ENCODE measurements around the gene RHOH. TPM values are rescaled to one million over a fixed set of nuclear protein-coding genes. Genes with fewer than 3 reads are reported as not detected.
"Not testable (repeated sequence)": the region's sequence is repeated elsewhere in the genome, so short reads cannot be mapped to it uniquely, and the experiment has no call there.

Gene RHOH, protein sequence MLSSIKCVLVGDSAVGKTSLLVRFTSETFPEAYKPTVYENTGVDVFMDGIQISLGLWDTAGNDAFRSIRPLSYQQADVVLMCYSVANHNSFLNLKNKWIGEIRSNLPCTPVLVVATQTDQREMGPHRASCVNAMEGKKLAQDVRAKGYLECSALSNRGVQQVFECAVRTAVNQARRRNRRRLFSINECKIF
- 150 and 158 TPM in 2 replicates for total RNA-seq

DNA sequence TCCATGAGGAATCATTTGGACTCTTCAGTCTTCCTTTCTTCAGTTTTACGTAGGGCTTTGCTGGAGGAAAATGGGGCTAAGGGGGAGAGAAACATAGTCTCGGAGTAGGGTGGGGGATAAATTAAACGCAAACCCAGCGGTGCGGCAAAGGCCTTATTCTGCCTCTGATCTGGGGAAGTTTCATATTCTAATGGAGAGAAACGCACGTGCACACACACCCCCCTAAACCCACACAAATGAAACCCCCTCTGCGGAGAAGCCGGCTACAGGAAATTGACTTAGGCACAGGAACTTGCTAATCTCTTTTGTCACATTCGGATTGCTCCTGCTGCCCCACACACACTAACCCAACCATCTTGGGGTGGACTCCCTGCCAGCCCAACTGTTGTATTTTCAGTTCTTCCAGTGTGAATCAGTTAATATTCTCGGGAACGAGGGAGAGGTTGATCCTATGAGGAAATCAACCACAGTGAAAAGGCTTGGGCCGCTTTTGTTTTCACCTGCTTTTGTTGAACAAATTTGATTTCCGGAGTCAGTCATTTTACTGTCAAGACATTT is at the start of gene RHOH:
RHOH (plus strand) TSS at position 308 of the 558 bp plus-strand sequence. CDS start 46,356 bp downstream, outside the sequence.
- intact Hi-C loops (cut with micrococcal nuclease): loop anchor here (1.0 to 10.0 kb wide), 7 partner anchors 142 to 1152 kb away; partner anchors contain the start of genes LIAS, PDS5A, RPL9 and SMIM14

DNA sequence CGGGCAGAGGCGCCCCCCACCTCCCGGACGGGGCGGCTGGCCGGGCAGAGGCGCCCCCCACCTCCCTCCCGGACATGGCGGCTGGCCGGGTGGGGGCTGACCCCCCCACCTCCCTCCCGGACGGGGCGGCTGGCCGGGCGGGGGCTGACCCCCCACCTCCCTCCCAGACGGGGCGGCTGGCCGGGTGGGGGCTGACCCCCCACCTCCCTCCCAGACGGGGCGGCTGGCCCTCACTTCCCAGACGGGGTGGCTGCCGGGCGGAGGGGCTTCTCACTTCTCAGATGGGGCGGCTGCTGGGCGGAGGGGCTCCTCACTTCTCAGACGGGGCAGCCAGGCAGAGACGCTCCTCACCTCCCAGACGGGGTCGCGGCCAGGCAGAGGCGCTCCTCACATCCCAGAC is 49.3 kb upstream of the RHOH start:
- intact Hi-C loops (cut with micrococcal nuclease): not testable (repeated sequence)

DNA sequence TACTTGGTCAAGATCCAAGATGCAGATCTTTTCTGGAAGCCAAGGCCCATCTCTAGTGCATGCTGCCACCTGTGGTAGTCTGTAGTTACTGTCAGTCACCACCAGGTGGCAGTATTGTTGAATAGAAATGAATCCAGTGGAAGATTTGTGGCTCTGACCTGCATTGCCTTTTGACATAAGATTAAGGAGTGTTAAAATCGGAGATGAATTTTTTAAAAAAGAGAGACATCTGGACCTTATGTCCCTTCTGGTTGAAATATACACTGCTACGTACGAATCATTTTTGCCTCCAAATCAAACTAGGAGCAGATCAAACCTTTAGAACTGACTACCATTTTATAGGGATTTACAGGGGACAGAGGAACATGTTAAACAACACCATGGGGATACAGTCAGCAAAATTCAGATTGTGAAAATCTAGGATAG is 46.9 kb upstream of the RHOH start:
- intact Hi-C loops (cut with micrococcal nuclease): loop anchor here (1.0 to 2.0 kb wide), 9 partner anchors 44 to 693 kb away; no protein-coding TSS in a partner anchor

DNA sequence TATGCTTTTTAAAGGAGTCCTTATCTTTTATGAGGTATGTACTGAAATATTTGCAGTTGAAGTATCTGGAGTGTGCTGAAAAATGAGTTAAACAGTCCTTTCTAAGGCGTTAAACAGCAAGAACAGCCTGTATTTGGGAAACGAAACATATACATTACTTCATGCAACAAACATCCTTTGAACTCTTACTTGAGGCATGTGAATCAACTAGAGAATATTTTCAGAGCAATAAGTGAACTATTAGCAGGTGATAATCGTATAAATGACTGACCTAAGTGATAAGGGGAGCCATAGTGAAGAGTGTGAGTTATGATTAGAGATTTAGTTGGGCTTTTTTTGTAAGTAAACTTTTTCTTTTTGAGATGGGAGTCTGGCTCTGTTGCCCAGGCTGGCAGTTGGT is 45.9 kb upstream of the RHOH start:
- intact Hi-C loops (cut with micrococcal nuclease): loop anchor here (1.0 to 2.0 kb wide), 9 partner anchors 43 to 692 kb away; no protein-coding TSS in a partner anchor

DNA sequence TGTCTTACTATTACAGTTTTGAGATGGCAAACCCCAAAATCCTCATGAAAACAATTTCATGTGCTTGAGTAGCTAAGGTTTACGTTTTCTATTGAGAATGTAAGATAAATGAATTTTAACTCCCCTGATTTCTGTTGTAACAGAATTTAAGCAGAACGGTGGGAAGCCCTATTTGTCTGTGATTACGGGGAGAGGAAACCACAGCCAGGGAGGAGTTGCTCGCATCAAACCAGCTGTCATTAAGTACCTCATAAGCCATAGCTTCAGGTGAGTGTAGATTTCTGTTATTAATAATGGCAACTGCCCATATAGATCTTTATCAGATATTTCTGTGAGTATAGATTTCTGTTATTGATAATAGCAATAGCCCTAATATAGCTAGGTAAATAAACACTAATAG is 44.2 kb upstream of the RHOH start:
- intact Hi-C loops (cut with micrococcal nuclease): no loop called here

DNA sequence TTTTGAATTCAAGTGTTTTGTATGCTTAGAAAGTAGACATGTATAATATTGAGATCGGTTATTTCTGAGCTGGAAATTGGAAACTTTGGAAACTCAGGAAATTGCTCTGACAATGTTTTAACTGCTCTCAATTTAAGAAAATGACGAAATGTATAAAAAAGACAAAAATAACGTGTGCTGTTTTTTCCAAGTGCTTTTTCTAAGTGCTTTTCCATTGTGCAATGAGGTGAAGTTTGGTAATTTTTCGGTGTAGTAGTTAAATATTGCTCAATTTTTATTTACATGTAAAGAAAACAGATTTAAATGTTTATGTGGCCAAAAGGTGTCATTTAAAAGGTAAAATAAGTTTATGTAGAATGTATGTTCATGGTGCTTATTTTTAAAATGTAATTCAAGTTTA is 39.4 kb upstream of the RHOH start:
- intact Hi-C loops (cut with micrococcal nuclease): no loop called here

DNA sequence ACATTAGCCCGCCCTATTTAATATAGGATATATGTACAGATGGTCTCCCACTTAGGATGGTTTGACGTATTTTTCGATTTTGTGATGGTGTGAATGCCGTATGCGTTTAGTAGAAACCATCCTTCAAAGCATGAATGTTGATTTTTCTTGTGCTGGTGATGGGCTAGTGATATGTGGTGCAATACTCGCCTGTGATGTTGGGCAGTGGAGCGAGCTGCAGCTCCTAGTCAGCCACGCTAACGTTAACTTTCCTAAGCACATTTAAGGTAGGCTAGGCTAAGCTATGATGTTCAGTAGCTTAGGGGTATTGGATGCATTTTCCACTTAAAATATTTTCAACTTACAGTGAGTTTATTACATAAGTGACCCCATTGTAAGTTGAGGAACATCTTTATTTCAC is 36.6 kb upstream of the RHOH start:
- intact Hi-C loops (cut with micrococcal nuclease): no loop called here

DNA sequence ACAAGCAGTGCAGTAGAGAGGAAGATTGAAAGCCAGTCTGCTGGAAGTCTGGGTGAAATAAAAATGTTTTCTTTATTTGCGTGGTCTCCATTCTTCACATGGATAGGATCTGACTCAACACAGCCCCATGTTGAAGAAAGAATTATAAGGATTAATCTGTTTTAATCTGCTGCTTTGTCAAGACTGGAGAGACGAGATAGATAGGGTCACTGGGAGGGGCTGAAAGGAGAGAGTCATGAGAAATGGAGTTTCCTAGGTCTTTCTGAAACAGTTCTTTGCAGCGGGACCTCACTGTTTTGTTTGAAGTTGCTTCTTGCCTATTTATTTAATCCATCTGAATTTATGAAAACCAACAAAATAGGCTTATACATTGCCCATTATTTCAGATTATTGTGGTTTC is 32.4 kb upstream of the RHOH start:
- intact Hi-C loops (cut with micrococcal nuclease): no loop called here

DNA sequence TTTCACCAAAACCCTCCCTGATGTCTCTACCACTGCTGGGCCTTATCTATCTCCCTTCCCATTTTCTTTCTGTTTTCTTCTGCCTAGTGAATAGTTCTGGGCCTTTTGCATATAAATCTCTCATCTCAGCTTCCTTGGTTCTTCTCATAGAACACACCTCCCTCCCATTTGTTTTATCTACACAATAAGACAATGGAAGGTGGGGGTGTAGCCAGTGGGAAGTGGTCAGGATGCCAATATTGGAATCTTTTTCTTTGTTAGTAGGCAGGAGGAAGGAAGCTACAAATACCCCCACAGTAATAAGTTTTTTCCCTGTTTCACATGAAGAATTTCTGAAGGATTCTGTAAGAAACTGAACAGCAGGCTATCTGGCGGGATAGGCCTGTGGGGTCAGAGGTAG is 30.9 kb upstream of the RHOH start:
- intact Hi-C loops (cut with micrococcal nuclease): no loop called here

DNA sequence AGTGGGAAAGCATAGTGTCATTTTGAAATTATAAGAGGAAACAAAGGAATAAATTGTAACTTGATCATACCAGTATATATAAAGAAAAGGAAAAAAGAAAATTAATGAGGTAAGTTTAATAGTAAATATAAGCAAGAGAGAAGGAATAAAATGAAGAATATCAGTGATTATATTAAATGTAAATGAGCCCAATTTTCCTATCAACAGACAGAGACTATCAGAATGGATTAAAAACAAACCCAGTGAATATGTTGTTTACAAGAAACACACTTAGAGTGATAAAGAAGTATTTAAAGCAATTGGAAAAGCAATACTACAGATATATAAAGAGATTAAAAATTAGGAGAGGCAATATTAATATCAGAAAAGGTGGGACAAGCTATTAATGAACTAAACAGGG is 28.8 kb upstream of the RHOH start:
- intact Hi-C loops (cut with micrococcal nuclease): no loop called here

DNA sequence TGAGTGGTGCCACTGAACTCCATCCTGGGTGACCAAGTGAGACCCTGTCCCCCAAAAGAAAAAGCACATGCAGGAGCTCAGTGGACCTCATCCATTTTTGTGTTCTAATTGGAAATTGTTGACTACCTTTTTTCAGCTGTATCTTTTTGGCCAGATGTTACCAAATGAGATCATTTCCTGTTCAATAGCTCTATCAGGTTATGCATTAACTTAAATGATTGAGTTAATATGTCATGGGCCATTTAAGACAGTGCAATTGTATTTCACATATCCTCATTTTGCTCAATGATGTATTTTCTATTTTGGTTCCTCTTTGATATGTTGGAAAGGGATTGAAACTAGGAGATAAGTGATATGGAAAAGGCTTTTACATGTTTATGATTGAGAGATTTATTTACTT is 26.2 kb upstream of the RHOH start:
- intact Hi-C loops (cut with micrococcal nuclease): no loop called here

DNA sequence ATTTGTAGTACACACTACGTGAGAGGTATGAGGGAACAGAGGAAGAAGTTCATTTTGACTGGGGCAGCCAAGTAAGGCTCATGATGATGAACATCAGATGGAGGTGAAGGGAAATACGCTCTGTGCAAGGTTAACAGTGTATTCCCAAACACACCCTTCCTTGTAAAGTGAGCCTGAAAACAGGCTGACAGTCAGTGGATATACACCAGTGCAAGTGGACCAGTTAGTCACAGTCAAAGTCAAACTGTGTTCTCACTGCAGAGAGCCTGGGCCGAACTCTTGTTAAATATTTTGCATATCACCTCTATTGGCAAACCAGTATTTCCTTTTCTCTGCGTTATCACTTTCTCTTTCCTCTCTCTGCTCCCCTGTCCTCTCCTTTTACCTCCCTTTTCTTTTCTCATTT is 23.4 kb upstream of the RHOH start:
- intact Hi-C loops (cut with micrococcal nuclease): loop anchor here (2.0 kb wide), 1 partner anchor 17 kb away; no protein-coding TSS in a partner anchor

DNA sequence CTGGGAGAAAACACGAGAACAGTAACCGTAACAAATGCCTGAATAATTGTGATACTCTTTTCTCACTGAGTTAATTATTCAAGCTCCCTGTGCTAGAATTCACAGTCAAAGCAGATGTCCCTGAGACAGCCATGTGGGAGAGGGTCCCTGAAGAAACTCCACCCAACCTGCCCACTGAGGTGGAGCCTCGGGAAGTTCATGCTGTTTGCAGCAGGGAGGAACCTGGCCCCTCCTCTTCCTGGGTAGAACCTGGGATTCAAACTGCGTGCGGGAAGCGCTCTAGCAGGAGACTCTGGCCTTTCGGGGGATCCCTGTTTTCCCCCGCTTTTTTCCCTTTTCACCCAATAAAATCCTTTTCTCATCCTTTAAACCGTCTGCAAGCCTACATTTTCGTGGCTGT is 20.2 kb upstream of the RHOH start:
- intact Hi-C loops (cut with micrococcal nuclease): no loop called here

DNA sequence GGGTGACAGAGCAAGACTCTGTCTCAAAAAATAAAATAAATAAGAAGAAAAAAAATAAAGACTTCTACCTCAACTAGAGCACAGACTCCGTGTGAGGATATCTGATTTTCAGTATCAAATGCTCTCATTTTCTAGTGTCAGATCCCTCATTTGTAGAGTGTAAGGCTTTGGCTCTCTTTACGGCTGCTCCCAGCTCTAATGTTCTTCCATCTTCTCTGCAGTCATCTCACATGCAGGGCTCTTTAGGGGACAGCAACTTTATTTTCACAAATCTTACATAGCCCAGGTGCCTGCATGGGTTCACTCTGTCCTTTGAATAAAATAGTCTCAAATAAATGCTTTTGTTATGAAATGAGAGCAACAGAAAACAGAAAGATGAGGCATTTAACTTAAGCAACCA is 19.2 kb upstream of the RHOH start:
- intact Hi-C loops (cut with micrococcal nuclease): no loop called here

DNA sequence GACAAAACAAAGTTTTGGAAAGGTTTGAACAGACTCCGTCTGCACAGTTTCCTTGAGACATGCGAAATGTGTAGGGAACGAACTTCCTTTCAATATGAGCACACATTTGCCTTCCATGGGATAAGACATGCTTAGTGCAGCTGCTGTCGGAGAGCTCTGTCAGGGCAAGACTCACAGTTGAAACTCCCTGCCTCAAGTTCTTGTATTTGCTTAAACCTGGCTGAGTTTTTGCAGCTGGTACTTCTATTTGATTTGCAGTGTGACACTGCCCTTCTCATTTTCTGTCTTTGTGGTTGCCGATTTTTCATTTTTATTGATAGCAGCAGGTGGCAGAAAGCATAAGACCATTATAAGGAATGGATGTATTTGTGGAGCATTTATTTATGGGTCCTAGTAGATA is 18.2 kb upstream of the RHOH start:
- intact Hi-C loops (cut with micrococcal nuclease): no loop called here

DNA sequence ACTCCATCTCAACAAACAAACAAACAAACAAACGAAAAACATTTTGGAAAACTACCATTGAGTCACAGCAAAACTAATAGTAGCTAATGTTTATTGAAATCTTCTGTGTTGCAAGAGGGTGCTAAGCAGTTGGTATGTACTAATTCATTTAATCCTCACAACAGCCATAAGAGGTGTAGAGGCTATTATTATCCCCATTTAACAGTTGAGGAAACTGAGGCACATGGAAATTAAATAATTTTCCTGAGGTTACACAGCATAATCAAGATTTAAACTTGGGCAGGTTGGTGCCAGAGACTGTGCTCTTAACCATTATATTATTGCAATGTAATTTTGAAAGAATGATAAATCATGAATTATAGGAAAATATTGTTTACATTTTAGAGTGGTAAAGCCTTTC is 17.5 kb upstream of the RHOH start:
- intact Hi-C loops (cut with micrococcal nuclease): no loop called here

DNA sequence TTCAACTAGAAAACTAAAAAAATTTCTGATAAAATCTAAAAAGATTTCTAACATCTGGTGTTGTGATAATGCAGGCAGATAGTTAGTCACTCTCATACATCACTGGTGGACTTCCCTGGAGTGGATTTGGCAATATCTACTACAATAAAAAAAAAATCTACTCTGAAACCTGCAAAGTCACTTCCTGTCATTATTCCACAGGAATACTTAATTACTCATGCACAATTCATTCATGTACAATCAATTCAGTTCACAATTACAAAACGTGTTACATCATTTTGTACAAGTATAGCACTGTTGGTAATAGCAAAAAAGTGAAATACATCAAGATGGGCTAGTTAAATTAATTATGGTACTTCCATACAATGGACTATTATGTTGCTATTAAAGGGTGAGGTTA is 16.5 kb upstream of the RHOH start:
- intact Hi-C loops (cut with micrococcal nuclease): no loop called here

DNA sequence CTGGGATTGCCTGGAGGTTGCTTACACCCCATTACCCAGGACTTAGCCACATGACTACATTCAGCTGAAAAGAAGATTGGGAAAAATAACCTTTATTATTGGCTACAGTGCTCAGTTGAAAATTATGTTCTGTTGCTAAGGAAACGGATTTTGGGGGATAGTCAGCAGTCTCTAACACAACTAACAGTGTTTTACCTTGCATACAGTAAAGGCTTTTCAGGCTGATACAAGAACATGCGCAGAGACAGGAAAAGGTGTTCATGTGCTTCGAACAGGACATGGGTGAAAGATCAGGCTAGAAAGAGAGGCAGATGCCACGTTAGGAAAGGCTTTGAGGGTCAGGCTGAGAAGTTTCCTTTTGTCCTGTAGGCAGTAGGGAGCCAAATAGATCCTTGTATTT is 14.8 kb upstream of the RHOH start:
- intact Hi-C loops (cut with micrococcal nuclease): no loop called here

DNA sequence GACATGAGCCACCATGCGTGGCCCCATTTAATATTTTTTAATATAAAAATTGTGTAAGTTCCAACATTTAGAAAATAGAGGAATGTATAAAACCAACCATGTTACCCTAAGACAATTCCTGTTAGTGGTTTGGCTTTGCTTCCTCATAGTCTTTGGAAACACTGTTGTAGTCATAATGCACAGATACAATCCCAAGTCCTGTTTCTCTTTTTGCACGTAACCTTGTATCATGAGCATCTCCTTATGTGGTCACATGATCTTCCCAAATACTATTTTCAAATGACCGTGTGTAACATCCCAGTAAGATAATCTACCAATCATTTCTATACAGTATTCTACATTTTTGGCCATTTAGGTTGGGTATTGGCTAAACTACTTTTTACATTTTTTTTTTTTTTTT is 13.9 kb upstream of the RHOH start:
- intact Hi-C loops (cut with micrococcal nuclease): no loop called here

DNA sequence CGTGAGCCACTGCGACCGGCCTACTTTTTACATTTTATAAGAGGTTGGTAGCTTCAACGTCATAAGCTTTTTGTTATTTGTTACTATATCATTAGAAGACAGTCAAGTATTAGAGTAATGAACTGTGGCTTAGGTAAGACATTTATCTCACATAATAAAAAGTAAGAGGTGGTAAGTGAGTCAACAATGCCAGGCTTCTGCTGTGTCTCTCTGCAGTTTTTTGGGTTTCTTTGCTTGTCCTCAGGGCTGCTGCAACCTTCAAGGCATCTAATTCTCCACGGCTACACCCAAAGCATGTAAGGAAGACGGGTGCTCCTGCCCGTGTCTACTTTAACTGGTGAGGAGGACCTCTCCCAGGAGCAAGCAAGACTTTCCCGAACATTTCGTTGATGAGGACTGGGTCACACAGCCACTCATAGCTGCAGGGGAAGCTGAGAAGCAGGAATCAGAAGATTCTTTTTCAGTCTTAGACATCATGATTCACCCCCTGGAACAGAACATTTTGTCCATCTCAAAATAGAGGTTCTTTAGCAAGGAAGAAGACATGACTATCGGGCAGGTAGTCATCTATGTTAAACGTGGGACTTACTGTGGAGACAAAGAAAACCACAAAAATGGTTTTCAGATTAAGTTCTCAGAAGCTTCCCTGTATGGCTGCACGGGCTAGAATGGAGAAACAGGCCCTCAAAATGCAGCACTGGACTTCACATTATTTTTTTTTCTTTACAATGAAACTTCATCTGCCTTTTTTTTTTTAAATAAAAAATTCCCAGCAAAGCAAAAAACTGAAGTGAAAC is 13.0 kb upstream of the RHOH start:
- intact Hi-C loops (cut with micrococcal nuclease): loop anchor here (1.0 kb wide), 1 partner anchor 9 kb away; no protein-coding TSS in a partner anchor

DNA sequence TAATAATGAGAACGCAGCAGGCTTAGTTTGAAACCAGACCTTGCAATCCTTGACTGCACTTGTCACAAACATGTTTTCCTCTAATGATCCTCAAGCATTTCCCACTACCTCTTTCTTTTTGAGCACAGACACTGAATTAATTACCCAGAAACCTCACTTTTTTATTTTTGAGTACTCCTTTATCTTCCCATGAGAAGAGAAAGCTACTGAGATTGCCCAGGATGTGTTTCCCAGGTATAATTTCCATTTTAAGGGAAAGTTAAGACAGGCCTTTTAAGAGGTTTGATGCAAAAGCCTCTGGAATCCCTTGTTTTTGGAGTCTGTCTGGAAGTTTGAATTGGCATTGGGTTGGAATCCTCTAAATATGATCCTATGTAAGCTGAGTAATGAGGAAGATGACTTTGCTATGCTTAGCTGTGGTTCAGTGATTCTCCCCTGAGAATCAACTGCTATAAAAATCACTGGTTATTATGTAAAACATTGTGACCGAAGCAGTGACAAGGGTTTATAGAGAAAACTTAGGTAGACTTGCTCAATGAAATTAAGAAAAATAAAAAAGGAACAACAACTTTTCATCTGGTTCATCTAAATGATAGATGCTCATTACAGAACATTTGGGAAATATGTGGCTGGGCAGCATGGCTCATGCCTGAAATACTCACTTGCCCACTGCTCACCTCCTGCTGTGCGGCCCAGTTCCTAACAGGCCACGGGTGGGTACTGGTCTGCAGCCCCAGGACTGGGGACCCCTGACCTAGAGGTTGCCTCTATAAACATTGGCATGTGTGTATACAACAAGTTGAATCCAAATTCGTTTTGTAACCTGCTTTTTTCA is 10.8 kb upstream of the RHOH start:
- intact Hi-C loops (cut with micrococcal nuclease): no loop called here

DNA sequence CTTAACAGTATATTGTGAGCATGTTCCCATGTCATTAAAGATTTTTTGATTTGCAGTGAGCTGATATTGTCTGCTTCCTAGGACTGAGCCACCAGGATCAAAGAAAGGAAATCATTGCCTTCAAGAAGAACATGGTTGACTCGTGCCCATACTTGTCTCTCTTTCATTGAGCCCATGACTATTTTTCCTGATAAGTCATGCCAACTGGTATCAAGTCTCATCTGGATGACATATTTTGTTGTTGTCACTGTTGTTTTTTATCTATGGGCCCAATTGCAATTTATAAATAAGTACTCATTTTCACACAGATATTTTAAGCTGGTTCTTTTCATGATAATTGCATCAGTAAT is 10.2 kb upstream of the RHOH start:
- intact Hi-C loops (cut with micrococcal nuclease): no loop called here

Measured in T-helper 1 cell treated with Interleukin-12 subunit alpha and Interleukin-12 subunit beta and Interleukin-4 antibody, amounts not matched to agents 30 ng/mL and 1 ng/mL, for 36 hours (primary cell).